ENCODE measurements around the gene IQCB1. TPM values are rescaled to one million over a fixed set of nuclear protein-coding genes. Genes with fewer than 3 reads are reported as not detected.
A peak's percentile ranks its signal among the peaks of the same experiment; 100 is the strongest.
"Not testable (repeated sequence)": the region's sequence is repeated elsewhere in the genome, so short reads cannot be mapped to it uniquely, and the experiment has no call there.

The IQCB1 gene
- polyA plus RNA-seq, 1 donor (not counting 4 experiments of a cell fraction or from before 2014, with no cell fraction given) = 14.7 TPM

DNA sequence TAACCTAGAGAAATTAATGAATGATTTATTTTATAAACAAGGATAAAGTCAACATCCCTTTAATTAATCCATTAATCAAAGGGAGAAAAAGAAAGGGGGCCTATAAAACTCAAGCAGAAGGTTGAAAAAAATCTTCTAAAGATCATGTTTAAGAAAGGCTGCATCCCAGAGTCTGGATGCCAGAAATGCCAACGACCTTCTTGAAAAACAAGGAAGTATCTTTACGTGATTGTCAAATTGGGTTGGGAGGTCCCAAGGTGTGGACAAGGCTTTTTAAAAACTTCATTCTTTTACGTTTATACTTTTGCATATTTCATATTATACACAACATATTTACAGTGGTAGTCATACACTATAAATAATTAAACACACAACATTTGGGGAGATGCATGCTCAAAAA lies 86.9 kb downstream of the IQCB1 start:
- H3K27ac ChIP-seq (ENCODE audit: control insufficient read depth, insufficient read depth, low read length) = peak overlapping the region; percentile 97
- H2AFZ ChIP-seq (ENCODE audit: control insufficient read depth, low read length) = no peak overlapping the region
- H4K20me1 ChIP-seq (ENCODE audit: control insufficient read depth, extremely low read depth, insufficient read depth, low read length) = no peaks in the 10 kb centered on the region
- peaks cover 4% of the 10 kb centered on the region for H3K4me1 ChIP-seq (ENCODE audit: control insufficient read depth, extremely low read depth, insufficient read depth, low read length)
- peak overlapping the region; percentile 39 for H3K9ac ChIP-seq (ENCODE audit: control insufficient read depth, extremely low read depth, insufficient read depth, low read length)
- dilution Hi-C loops (cut with MboI; ENCODE audit: extremely low pct_ligation_motif_present, low sequenced_read_pairs) = no loop called here
- no peaks in the 10 kb centered on the region for H3K9me3 ChIP-seq (ENCODE audit: control insufficient read depth, low read depth, low read length)
- no peaks in the 10 kb centered on the region for H3K9me1 ChIP-seq (ENCODE audit: control insufficient read depth, extremely low read depth, insufficient read depth, low read length)
- H3K4me2 ChIP-seq (ENCODE audit: control insufficient read depth, extremely low read depth, insufficient read depth, low read depth, low read length) = peak overlapping the region; percentile 58
- no peak for FAIRE-seq
- H3K79me2 ChIP-seq (ENCODE audit: control insufficient read depth, insufficient read depth, low read length) = peaks cover 58% of the 10 kb centered on the region
- peak overlapping the region; percentile 59 to 90 (median 84) for H3K4me3 ChIP-seq (ENCODE audit: control insufficient read depth in 2 of 3, extremely low read depth in 1 of 3, insufficient read depth in 2 of 3, low read depth in 1 of 3, low read length in 3 of 3)
- DNase-seq (ENCODE audit: low read depth, low spot score) = no peak
- TF ChIP-seq, protein P1, sequence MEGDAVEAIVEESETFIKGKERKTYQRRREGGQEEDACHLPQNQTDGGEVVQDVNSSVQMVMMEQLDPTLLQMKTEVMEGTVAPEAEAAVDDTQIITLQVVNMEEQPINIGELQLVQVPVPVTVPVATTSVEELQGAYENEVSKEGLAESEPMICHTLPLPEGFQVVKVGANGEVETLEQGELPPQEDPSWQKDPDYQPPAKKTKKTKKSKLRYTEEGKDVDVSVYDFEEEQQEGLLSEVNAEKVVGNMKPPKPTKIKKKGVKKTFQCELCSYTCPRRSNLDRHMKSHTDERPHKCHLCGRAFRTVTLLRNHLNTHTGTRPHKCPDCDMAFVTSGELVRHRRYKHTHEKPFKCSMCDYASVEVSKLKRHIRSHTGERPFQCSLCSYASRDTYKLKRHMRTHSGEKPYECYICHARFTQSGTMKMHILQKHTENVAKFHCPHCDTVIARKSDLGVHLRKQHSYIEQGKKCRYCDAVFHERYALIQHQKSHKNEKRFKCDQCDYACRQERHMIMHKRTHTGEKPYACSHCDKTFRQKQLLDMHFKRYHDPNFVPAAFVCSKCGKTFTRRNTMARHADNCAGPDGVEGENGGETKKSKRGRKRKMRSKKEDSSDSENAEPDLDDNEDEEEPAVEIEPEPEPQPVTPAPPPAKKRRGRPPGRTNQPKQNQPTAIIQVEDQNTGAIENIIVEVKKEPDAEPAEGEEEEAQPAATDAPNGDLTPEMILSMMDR (optimal IDR thresholded peaks at IDR 0.05 in 1 of 3, IDR thresholded peaks at IDR 0.05 in 1 of 3, conservative IDR thresholded peaks at IDR 0.05 in 1 of 3; ENCODE audit: extremely low read depth in 1 of 3, insufficient read depth in 2 of 3, low read length in 3 of 3) = no peak
- no peak for TF ChIP-seq EZH2 (IDR thresholded peaks at IDR 0.05; ENCODE audit: low read length)
- peaks cover 0 to 1% of the 10 kb centered on the region in 2 experiments for H3K36me3 ChIP-seq (ENCODE audit: control insufficient read depth in 2 of 2, extremely low read depth in 1 of 2, insufficient read depth in 2 of 2, low read length in 2 of 2)
- no peaks in the 10 kb centered on the region for H3K27me3 ChIP-seq (ENCODE audit: control insufficient read depth, extremely low read depth, insufficient read depth, low read length)

DNA sequence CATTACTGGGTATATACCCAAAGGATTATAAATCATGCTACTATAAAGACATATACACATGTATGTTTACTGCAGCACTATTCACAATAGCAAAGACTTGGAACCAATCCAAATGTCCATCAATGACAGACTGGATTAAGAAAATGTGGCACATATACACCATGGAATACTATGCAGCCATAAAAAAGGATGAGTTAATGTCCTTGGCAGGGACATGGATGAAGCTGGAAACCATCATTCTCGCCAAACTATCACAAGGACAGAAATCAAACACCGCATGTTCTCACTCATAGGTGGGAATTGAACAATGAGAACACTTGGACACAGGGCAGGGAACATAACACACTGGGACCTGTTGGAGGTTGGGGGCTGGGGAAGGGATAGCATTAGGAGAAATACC lies 91.8 kb downstream of the IQCB1 start:
- H4K20me1 ChIP-seq (ENCODE audit: control insufficient read depth, extremely low read depth, insufficient read depth, low read length); dilution Hi-C loops (cut with MboI; ENCODE audit: extremely low pct_ligation_motif_present, low sequenced_read_pairs): not testable (repeated sequence)

DNA sequence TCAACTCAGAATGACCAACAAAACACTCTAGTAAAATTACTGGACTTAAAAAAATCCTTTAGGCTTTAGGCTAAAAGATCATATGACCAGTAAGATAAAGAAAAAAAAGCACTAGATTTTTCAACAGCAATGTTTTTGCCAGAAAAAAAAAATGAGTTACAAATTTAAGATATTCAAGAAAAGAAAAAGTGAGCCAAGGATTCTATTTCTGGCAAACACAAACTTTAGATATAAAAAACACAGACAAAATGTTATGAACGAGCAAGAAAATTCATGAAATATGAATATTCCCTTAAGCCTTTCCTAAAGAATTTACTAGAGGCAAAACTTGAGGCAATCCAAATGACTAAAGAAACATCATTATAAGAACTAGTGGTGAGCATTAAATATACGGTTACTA lies 94.0 kb downstream of the IQCB1 start:
- no peak overlapping the region for H3K4me3 ChIP-seq (ENCODE audit: control insufficient read depth in 2 of 3, extremely low read depth in 1 of 3, insufficient read depth in 2 of 3, low read depth in 1 of 3, low read length in 3 of 3)
- peaks cover 78% of the 10 kb centered on the region for H3K79me2 ChIP-seq (ENCODE audit: control insufficient read depth, insufficient read depth, low read length)
- dilution Hi-C loops (cut with MboI; ENCODE audit: extremely low pct_ligation_motif_present, low sequenced_read_pairs) = no loop called here
- H4K20me1 ChIP-seq (ENCODE audit: control insufficient read depth, extremely low read depth, insufficient read depth, low read length) = no peaks in the 10 kb centered on the region
- TF ChIP-seq, protein P1 (optimal IDR thresholded peaks at IDR 0.05 in 1 of 3, IDR thresholded peaks at IDR 0.05 in 1 of 3, conservative IDR thresholded peaks at IDR 0.05 in 1 of 3; ENCODE audit: extremely low read depth in 1 of 3, insufficient read depth in 2 of 3, low read length in 3 of 3) = no peak
- TF ChIP-seq EZH2 (IDR thresholded peaks at IDR 0.05; ENCODE audit: low read length) = no peak
- no peaks in the 10 kb centered on the region for H3K4me1 ChIP-seq (ENCODE audit: control insufficient read depth, extremely low read depth, insufficient read depth, low read length)
- no peak overlapping the region for H3K27ac ChIP-seq (ENCODE audit: control insufficient read depth, insufficient read depth, low read length)
- peaks cover 0 to under 1% of the 10 kb centered on the region in 2 experiments for H3K36me3 ChIP-seq (ENCODE audit: control insufficient read depth in 2 of 2, extremely low read depth in 1 of 2, insufficient read depth in 2 of 2, low read length in 2 of 2)
- H3K9ac ChIP-seq (ENCODE audit: control insufficient read depth, extremely low read depth, insufficient read depth, low read length) = no peak overlapping the region
- no peak overlapping the region for H3K4me2 ChIP-seq (ENCODE audit: control insufficient read depth, extremely low read depth, insufficient read depth, low read depth, low read length)
- H2AFZ ChIP-seq (ENCODE audit: control insufficient read depth, low read length) = no peak overlapping the region
- H3K27me3 ChIP-seq (ENCODE audit: control insufficient read depth, extremely low read depth, insufficient read depth, low read length) = no peaks in the 10 kb centered on the region
- FAIRE-seq (no peak), DNase-seq (ENCODE audit: low read depth, low spot score) (no peak)
- H3K9me1 ChIP-seq (ENCODE audit: control insufficient read depth, extremely low read depth, insufficient read depth, low read length) = peaks cover 4% of the 10 kb centered on the region
- no peaks in the 10 kb centered on the region for H3K9me3 ChIP-seq (ENCODE audit: control insufficient read depth, low read depth, low read length)

More for the DNA sequence above, 91.8 kb downstream of the IQCB1 start:
- H3K27ac ChIP-seq (ENCODE audit: control insufficient read depth, insufficient read depth, low read length); H3K36me3 ChIP-seq (ENCODE audit: control insufficient read depth in 2 of 2, extremely low read depth in 1 of 2, insufficient read depth in 2 of 2, low read length in 2 of 2); H3K4me2 ChIP-seq (ENCODE audit: control insufficient read depth, extremely low read depth, insufficient read depth, low read depth, low read length); H3K4me1 ChIP-seq (ENCODE audit: control insufficient read depth, extremely low read depth, insufficient read depth, low read length); H3K9me1 ChIP-seq (ENCODE audit: control insufficient read depth, extremely low read depth, insufficient read depth, low read length); DNase-seq (ENCODE audit: low read depth, low spot score); H2AFZ ChIP-seq (ENCODE audit: control insufficient read depth, low read length); H3K4me3 ChIP-seq (ENCODE audit: control insufficient read depth in 2 of 3, extremely low read depth in 1 of 3, insufficient read depth in 2 of 3, low read depth in 1 of 3, low read length in 3 of 3); H3K9me3 ChIP-seq (ENCODE audit: control insufficient read depth, low read depth, low read length); H3K9ac ChIP-seq (ENCODE audit: control insufficient read depth, extremely low read depth, insufficient read depth, low read length); FAIRE-seq; H3K27me3 ChIP-seq (ENCODE audit: control insufficient read depth, extremely low read depth, insufficient read depth, low read length): not testable (repeated sequence)
- peaks cover 83% of the 10 kb centered on the region for H3K79me2 ChIP-seq (ENCODE audit: control insufficient read depth, insufficient read depth, low read length)

Data from keratinocyte (primary cell).